ENCODE measurements around the gene CDH19.

Gene CDH19

DNA sequence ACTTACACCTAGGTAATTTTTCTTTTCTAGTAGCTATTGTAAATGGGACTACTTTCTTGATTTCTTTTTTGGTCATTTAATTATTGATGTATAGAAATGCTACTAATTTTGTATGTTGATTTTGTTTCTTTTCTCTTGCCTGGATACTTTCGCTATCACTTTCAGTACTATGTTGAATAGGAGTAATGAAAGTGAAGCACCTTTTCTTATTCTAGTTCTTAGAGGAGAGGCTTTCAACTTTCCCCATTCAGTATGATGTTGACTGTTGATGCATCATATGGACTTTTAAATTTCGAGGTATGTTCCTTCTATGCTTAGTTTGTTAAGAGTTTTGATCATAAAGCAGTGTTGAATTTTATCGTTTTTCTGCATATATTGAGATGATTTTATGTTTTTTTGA lies 142.5 kb downstream of the CDH19 start:
- no peak for DNase-seq

DNA sequence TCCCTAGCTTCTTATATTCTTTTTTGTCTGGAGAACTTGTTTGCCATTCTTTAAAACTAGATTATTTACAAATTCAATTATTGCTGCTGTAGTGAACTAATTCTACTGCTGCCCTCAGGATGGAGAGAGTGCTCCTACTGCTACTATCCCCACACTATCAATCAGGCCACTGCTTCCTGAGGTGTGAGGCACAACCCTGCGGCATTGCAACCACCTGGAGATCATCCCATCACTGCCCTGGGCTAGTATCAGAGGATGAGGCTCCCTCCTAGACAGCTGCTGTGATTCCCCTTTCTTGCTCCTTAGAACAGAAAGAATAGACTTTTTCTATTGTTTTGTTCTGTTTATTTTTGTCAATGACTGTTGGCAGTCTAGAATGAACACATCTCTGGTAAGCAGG lies 146.6 kb downstream of the CDH19 start:
- DNase-seq: no peak

All from nucleus accumbens (tissue), 56 donors.